ENCODE data around the gene CTAGE15.
"Not testable (repeated sequence)": the region's sequence is repeated elsewhere in the genome, so short reads cannot be mapped to it uniquely, and the experiment has no call there.

DNA sequence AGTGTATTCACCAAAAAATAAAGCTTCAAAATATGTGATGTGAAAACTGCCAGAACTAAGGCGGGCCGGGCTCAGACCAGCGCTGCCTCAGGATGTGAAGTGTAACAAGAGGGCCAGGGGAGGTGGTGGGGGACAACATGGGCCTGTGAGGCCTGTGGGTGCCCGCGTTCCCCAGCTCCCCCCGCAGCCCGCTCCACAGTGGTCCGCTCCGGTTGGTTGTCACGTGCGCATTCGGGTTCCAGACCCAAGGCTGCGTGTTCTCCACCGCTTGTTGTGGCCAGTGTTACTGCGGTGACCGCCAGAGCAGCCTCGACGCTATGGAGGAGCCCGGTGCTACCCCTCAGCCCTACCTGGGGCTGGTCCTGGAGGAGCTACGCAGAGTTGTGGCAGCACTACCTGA, at the start of gene CTAGE15:
- TF ChIP-seq, protein P1, sequence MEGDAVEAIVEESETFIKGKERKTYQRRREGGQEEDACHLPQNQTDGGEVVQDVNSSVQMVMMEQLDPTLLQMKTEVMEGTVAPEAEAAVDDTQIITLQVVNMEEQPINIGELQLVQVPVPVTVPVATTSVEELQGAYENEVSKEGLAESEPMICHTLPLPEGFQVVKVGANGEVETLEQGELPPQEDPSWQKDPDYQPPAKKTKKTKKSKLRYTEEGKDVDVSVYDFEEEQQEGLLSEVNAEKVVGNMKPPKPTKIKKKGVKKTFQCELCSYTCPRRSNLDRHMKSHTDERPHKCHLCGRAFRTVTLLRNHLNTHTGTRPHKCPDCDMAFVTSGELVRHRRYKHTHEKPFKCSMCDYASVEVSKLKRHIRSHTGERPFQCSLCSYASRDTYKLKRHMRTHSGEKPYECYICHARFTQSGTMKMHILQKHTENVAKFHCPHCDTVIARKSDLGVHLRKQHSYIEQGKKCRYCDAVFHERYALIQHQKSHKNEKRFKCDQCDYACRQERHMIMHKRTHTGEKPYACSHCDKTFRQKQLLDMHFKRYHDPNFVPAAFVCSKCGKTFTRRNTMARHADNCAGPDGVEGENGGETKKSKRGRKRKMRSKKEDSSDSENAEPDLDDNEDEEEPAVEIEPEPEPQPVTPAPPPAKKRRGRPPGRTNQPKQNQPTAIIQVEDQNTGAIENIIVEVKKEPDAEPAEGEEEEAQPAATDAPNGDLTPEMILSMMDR (IDR thresholded peaks at IDR 0.05; ENCODE audit: low read length), result not testable (repeated sequence)
- not testable (repeated sequence) for TF ChIP-seq EZH2 (optimal IDR thresholded peaks at IDR 0.05; ENCODE audit: low read depth, low read length); EZH2phosphoT487 (IDR thresholded peaks at IDR 0.05; ENCODE audit: low read length)

Measured in MM.1S (cell line).